ENCODE measurements around the gene OR5B21.

Gene OR5B21

DNA sequence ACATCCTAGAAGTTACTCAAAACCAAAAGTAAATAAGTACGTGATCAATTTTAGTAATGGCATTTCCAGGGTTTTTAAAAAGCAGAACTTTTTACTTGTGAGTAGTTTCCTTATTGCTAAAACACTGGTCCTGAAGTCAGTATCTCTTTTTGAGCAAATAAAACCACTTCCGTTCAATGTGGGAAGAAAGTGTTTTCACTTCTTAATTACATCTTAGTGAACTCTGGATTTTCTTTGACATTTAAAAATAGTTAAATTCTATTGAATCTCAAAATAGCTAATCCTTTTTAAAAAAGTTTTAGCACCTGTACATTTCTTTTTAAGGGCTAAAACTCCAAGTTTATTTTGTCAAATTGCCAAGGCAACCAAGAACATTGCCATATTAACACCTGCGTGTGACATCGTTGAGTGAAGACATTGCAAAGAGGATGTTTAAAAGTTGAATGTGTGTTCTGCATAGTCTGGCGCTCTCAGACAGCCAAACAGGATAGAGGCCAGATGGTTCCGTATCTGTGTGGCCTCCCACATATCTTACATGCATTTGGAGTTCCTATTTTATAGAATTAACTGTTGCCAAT lies 17.2 kb upstream of the OR5B21 start:
- DNase-seq: peak; percentile 73 to 96 (median 93)
- 0% methylated on average over 1 of the region's 6 CpGs for whole genome bisulfite sequencing (ENCODE audit: insufficient coverage)
- H3K4me1 ChIP-seq (ENCODE audit: control extremely low read depth in 1 of 4, control insufficient read depth in 4 of 4, insufficient read depth in 4 of 4, low read length in 3 of 4): peaks cover 12 to 40% (median 29%) of the 10 kb centered on the region in 4 experiments
- H3K9me3 ChIP-seq (ENCODE audit: control extremely low read depth in 1 of 5, control insufficient read depth in 4 of 5, insufficient read depth in 2 of 5, low read depth in 1 of 5, low read length in 4 of 5): no peaks in the 10 kb centered on the region
- H3K4me3 ChIP-seq (ENCODE audit: control insufficient read depth in 1 of 7, extremely low read depth in 1 of 7, insufficient read depth in 4 of 7, low read depth in 2 of 7, low read length in 6 of 7): peak overlapping the region in 6 of 7 experiments; percentile 12 to 68 (median 48)
- H3K36me3 ChIP-seq (ENCODE audit: control insufficient read depth in 4 of 4, insufficient read depth in 4 of 4, low read length in 3 of 4): peaks cover 0 to 25% (median 2%) of the 10 kb centered on the region in 4 experiments
- CTCF ChIA-PET: interaction anchor here (1.0 to 5.7 kb wide), 8 partner anchors 16 to 724 kb away, joined by 3 to 47 read pairs (median 8); no protein-coding TSS in a partner anchor
- POLR2A ChIA-PET: interaction anchor here (1.2 kb wide), 1 partner anchor 40 kb away, joined by 3 read pairs; no protein-coding TSS in a partner anchor
- peak overlapping the region; percentile 74 to 85 for H3K27ac ChIP-seq (ENCODE audit: insufficient read depth in 1 of 2, low read depth in 1 of 2, low read length in 2 of 2, poor library complexity in 1 of 2, severe bottlenecking in 2 of 2)
- no peaks in the 10 kb centered on the region for H3K27me3 ChIP-seq (replicated peaks in 2 of 5; ENCODE audit: control insufficient read depth in 4 of 5, insufficient read depth in 5 of 5, low read length in 4 of 5)

DNA sequence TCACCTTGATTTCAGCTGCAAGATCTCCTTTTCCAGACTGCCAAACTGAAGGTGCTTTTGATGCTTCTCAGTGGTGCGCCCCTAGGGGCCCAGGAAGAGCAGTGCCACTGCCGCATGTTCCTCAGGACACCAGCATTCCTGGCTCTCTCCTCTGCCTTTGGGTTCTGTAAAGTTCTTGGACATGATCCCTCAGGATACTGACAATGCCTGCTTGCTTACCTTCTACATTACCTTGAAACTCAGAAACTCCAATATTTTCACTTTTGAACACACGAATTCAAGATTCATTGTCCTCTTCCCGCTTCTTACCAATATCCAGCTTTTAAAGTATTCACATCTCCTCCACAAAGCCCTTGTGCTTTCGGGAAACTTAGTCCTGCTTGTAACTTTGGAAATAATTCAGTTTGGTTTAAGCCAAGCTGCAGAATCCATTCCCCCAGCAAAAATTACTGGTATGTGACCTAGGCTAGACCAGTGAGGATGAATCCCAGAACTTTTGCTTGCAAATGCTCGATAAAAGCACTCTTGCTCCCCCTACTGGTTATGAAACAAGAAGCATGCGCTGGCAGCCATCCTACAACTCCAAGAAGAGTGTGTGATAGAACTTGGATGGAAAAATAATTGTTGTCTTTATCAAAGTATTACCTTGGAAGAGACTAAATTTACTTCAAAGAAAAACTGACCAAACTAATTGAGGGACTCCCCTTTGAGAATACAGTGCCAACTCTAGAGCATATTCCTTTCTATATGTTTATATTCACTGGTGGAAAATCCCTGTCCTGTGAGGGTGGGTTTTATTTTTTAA lies 16.5 kb upstream of the OR5B21 start:
- POLR2A ChIA-PET: interaction anchor here (0.6 kb wide), 1 partner anchor 51 kb away, joined by 3 read pairs; the partner anchor contains the start of gene LPXN
- CTCF ChIA-PET: interaction anchor here (1.0 to 5.7 kb wide), 12 partner anchors 12 to 810 kb away, joined by 3 to 47 read pairs (median 5); no protein-coding TSS in a partner anchor
- no peaks in the 10 kb centered on the region for H3K9me3 ChIP-seq (ENCODE audit: control extremely low read depth in 1 of 5, control insufficient read depth in 4 of 5, insufficient read depth in 2 of 5, low read depth in 1 of 5, low read length in 4 of 5)
- H3K4me3 ChIP-seq (ENCODE audit: control insufficient read depth in 1 of 7, extremely low read depth in 1 of 7, insufficient read depth in 4 of 7, low read depth in 2 of 7, low read length in 6 of 7): peak overlapping the region in 6 of 7 experiments; percentile 27 to 68 (median 48)
- peak; percentile 85 to 86 (median 85) for DNase-seq
- H3K27me3 ChIP-seq (replicated peaks in 2 of 5; ENCODE audit: control insufficient read depth in 4 of 5, insufficient read depth in 5 of 5, low read length in 4 of 5): no peaks in the 10 kb centered on the region
- H3K27ac ChIP-seq (ENCODE audit: insufficient read depth in 1 of 2, low read depth in 1 of 2, low read length in 2 of 2, poor library complexity in 1 of 2, severe bottlenecking in 2 of 2): peak overlapping the region; percentile 74 to 85
- peaks cover 0 to 20% (median 2%) of the 10 kb centered on the region in 4 experiments for H3K36me3 ChIP-seq (ENCODE audit: control insufficient read depth in 4 of 4, insufficient read depth in 4 of 4, low read length in 3 of 4)
- peaks cover 12 to 40% (median 29%) of the 10 kb centered on the region in 4 experiments for H3K4me1 ChIP-seq (ENCODE audit: control extremely low read depth in 1 of 4, control insufficient read depth in 4 of 4, insufficient read depth in 4 of 4, low read length in 3 of 4)
- WGBS (ENCODE audit: insufficient coverage): 23% methylated on average over 6 of the region's 7 CpGs

DNA sequence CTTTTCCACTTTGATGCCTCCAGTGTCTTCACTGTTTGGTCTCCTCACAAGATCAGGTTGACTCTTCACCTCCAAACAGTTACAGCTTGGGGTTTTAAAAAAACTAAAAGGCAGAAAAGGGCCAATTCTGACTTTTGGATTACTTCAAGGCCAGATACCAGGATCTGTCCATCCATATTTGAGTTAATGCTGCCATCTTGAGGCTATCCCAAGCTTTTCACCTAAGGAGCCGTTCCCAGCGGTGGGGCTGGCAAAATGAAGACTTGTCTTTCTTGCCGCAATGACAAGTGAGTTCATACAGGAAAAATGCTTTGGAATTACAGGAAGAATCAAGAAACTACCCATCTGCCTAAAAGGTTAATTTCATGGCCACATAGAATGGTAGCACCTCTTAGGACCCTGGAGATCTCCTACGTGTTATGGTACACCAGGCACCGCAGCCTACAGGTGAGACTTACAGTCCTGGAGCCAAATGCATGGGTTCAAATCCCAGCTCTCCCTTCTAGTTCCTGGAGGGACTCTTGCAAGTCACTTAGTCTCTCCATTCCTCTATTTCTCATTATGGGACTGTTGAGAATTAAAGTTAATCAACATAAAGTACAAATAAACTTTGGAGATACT lies 6.0 kb upstream of the OR5B21 start:
- Histone ChIP-seq H3K27ac (ENCODE audit: insufficient read depth in 1 of 2, low read depth in 1 of 2, low read length in 2 of 2, poor library complexity in 1 of 2, severe bottlenecking in 2 of 2) (no peak overlapping the region), H3K4me1 (ENCODE audit: control extremely low read depth in 1 of 4, control insufficient read depth in 4 of 4, insufficient read depth in 4 of 4, low read length in 3 of 4) (no peaks in the 10 kb centered on the region), H3K9me3 (ENCODE audit: control extremely low read depth in 1 of 5, control insufficient read depth in 4 of 5, insufficient read depth in 2 of 5, low read depth in 1 of 5, low read length in 4 of 5) (no peaks in the 10 kb centered on the region), H3K36me3 (ENCODE audit: control insufficient read depth in 4 of 4, insufficient read depth in 4 of 4, low read length in 3 of 4) (no peaks in the 10 kb centered on the region), H3K27me3 (replicated peaks in 2 of 5; ENCODE audit: control insufficient read depth in 4 of 5, insufficient read depth in 5 of 5, low read length in 4 of 5) (no peaks in the 10 kb centered on the region), H3K4me3 (ENCODE audit: control insufficient read depth in 1 of 7, extremely low read depth in 1 of 7, insufficient read depth in 4 of 7, low read depth in 2 of 7, low read length in 6 of 7) (no peak overlapping the region)
- 28% methylated on average over 4 of the region's 5 CpGs for WGBS (ENCODE audit: insufficient coverage)
- ChIA-PET CTCF (interaction anchor here (0.7 to 4.3 kb wide), 9 partner anchors 9 to 856 kb away, joined by 3 to 16 read pairs (median 4); partner anchors contain the start of genes BTBD18 and CLP1), POLR2A (no interaction called here)
- DNase-seq: peak; percentile 57 to 71 (median 61)

DNA sequence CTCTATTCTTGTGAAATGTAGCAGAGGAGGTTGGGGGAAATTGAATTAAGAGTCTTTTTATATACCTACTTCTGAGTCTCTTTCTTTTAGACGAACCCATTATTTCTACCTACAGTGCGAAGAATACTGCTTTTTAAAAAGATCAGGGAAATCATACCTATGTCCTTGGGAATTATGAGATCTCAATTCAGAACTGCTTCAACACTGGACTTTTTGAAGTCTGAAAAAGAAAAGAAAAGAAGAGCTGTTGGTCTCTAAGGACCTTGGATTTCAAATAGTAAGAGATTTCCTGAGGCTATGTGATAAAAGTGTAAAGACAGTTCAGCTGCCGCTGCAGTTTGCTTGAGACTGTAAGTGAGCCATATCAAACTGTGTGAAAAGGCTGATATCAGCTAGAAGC lies 3.7 kb upstream of the OR5B21 start:
- H3K9me3 ChIP-seq (ENCODE audit: control extremely low read depth in 1 of 5, control insufficient read depth in 4 of 5, insufficient read depth in 2 of 5, low read depth in 1 of 5, low read length in 4 of 5): no peaks in the 10 kb centered on the region
- H3K27me3 ChIP-seq (replicated peaks in 2 of 5; ENCODE audit: control insufficient read depth in 4 of 5, insufficient read depth in 5 of 5, low read length in 4 of 5): no peaks in the 10 kb centered on the region
- 100% methylated on average over 1 of the region's 3 CpGs for WGBS (ENCODE audit: insufficient coverage)
- H3K4me3 ChIP-seq (ENCODE audit: control insufficient read depth in 1 of 7, extremely low read depth in 1 of 7, insufficient read depth in 4 of 7, low read depth in 2 of 7, low read length in 6 of 7): no peak overlapping the region
- H3K36me3 ChIP-seq (ENCODE audit: control insufficient read depth in 4 of 4, insufficient read depth in 4 of 4, low read length in 3 of 4): no peaks in the 10 kb centered on the region
- no peaks in the 10 kb centered on the region for H3K4me1 ChIP-seq (ENCODE audit: control extremely low read depth in 1 of 4, control insufficient read depth in 4 of 4, insufficient read depth in 4 of 4, low read length in 3 of 4)
- CTCF ChIA-PET: interaction anchor here (0.9 to 4.3 kb wide), 6 partner anchors 12 to 943 kb away, joined by 3 to 16 read pairs (median 6); no protein-coding TSS in a partner anchor
- POLR2A ChIA-PET: no interaction called here
- no peak for DNase-seq
- H3K27ac ChIP-seq (ENCODE audit: insufficient read depth in 1 of 2, low read depth in 1 of 2, low read length in 2 of 2, poor library complexity in 1 of 2, severe bottlenecking in 2 of 2): no peak overlapping the region

DNA sequence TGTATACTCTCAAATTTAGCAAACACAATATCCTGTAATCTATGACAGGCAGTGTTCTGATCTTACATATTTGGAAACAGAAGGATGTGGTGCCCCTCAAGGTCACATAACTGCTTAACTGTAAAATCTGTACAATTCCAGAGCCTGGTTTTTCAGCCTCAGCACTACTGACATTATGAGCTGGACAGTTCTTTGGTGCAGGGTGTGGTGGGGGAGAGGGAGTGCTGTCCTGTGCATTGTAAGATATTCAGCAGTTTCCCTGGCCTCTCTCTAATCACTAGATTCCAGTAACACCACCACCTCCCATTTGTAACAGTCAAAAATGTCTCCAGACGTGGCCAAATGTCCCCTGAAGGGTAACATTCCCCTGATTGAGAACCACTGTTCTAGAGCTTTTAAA lies 1.8 kb upstream of the OR5B21 start:
- no peak overlapping the region for H3K27ac ChIP-seq (ENCODE audit: insufficient read depth in 1 of 2, low read depth in 1 of 2, low read length in 2 of 2, poor library complexity in 1 of 2, severe bottlenecking in 2 of 2)
- no CpG with 5 or more reads among the region's 1 CpG for WGBS (ENCODE audit: insufficient coverage)
- no peaks in the 10 kb centered on the region for H3K27me3 ChIP-seq (replicated peaks in 2 of 5; ENCODE audit: control insufficient read depth in 4 of 5, insufficient read depth in 5 of 5, low read length in 4 of 5)
- POLR2A ChIA-PET: no interaction called here
- CTCF ChIA-PET: interaction anchor here (0.9 to 1.3 kb wide), 4 partner anchors 10 to 224 kb away, joined by 3 to 4 read pairs (median 4); no protein-coding TSS in a partner anchor
- DNase-seq: no peak
- H3K36me3 ChIP-seq (ENCODE audit: control insufficient read depth in 4 of 4, insufficient read depth in 4 of 4, low read length in 3 of 4): no peaks in the 10 kb centered on the region
- H3K4me1 ChIP-seq (ENCODE audit: control extremely low read depth in 1 of 4, control insufficient read depth in 4 of 4, insufficient read depth in 4 of 4, low read length in 3 of 4): no peaks in the 10 kb centered on the region
- H3K9me3 ChIP-seq (ENCODE audit: control extremely low read depth in 1 of 5, control insufficient read depth in 4 of 5, insufficient read depth in 2 of 5, low read depth in 1 of 5, low read length in 4 of 5): no peaks in the 10 kb centered on the region
- no peak overlapping the region for H3K4me3 ChIP-seq (ENCODE audit: control insufficient read depth in 1 of 7, extremely low read depth in 1 of 7, insufficient read depth in 4 of 7, low read depth in 2 of 7, low read length in 6 of 7)

DNA sequence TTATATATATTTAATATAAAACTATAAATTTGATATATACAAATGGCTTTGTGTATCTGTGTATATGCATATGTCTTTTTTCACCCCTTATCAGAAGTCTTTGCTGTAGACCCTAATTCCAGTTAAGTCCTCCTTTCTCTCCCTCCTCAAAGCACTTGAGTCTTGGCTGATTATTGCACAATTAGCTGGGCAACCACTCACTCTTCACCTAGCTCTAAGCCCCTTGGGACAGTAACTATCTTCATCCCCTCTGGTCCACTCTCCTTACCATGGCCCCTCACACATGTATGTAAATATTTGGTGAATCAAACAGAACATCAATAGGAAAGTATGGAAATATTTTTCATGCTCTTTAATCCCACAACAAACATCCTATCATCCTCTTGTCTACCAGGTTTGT lies 909 bp upstream of the OR5B21 start:
- POLR2A ChIA-PET: no interaction called here
- CTCF ChIA-PET: interaction anchor here (0.5 to 1.3 kb wide), 3 partner anchors 9 to 28 kb away, joined by 3 to 4 read pairs (median 3); no protein-coding TSS in a partner anchor
- Histone ChIP-seq H3K27ac (ENCODE audit: insufficient read depth in 1 of 2, low read depth in 1 of 2, low read length in 2 of 2, poor library complexity in 1 of 2, severe bottlenecking in 2 of 2) (no peak overlapping the region), H3K4me1 (ENCODE audit: control extremely low read depth in 1 of 4, control insufficient read depth in 4 of 4, insufficient read depth in 4 of 4, low read length in 3 of 4) (no peaks in the 10 kb centered on the region), H3K9me3 (ENCODE audit: control extremely low read depth in 1 of 5, control insufficient read depth in 4 of 5, insufficient read depth in 2 of 5, low read depth in 1 of 5, low read length in 4 of 5) (no peaks in the 10 kb centered on the region), H3K36me3 (ENCODE audit: control insufficient read depth in 4 of 4, insufficient read depth in 4 of 4, low read length in 3 of 4) (no peaks in the 10 kb centered on the region), H3K4me3 (ENCODE audit: control insufficient read depth in 1 of 7, extremely low read depth in 1 of 7, insufficient read depth in 4 of 7, low read depth in 2 of 7, low read length in 6 of 7) (no peak overlapping the region), H3K27me3 (replicated peaks in 2 of 5; ENCODE audit: control insufficient read depth in 4 of 5, insufficient read depth in 5 of 5, low read length in 4 of 5) (no peaks in the 10 kb centered on the region)
- DNase-seq: no peak
